Adrenal gland (tissue), 5 donors: Measurements from ENCODE around the gene ARHGEF4.

Experiments
- POLR2A ChIP-seq, 2 donors: fragments of 450-650 bp; IDR thresholded peaks; one replicate each; pipeline ENCODE4 v1.6.1; 2017; ENCODE audit warnings: antibody characterized with exemption in 2 of 2, mild to moderate bottlenecking in 2 of 2, moderate library complexity in 1 of 2
- TF ChIP-seq, protein P1 (sequence below), 6 experiments: fragments of 450-650 bp in 4 of 6; fragments of 200-600 bp in 2 of 6; sonication (generic) in 1 of 6; IDR thresholded peaks; 1 replicate in 5 of 6; 2 replicates in 1 of 6; pipeline versions ENCODE4 v1.5.1 to v1.8.0; 2016 to 2021; ENCODE audit warnings: antibody characterized with exemption in 6 of 6, mild to moderate bottlenecking in 2 of 6, moderate library complexity in 1 of 6
- donor health status: DM: no; HTN: no; CAD: no.

DNA sequence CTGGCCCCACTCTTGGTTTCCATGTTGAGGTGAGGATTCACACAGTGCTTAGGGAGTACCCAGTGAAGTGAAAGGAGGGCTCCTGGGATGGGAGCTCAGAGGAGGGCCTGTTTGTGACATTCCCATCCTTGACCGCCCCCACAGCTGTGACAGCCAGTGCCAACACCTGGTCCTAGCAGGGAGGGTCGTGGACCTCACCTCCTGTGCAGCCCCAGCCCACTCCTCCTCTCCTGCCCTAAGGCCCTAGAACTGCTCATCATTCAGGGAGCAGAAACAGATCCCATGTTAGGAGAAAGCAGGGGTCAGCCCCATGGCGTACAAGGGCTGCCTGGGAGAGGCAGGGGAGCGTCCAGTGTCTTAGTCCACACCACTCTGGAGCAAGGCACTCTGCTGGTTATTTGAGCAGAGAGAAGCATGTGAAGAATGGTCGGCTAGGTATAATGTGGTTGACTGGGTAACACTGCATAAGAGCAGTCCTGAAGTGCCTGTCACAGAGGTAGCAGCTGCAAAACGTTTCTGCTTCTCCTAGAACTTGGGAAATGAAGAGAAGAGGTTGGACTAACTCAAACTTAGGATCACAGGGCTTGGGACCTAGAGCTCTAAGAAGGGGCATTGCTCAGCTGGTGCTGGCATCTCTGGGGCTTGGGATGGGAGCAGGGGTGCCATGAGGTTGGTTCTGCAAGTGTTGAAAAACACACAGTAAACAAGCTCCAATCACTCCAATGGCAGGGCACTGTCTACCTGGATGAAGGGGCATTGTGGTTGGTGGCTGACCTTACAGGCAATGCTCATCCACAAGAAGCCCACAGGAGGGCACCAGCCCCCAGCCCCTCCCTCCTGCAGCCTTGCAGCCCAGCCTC is 200.9 kb downstream of the ARHGEF4 start:
- TF ChIP-seq POLR2A (IDR thresholded peaks at IDR 0.05), result no peak
- TF ChIP-seq, protein P1, sequence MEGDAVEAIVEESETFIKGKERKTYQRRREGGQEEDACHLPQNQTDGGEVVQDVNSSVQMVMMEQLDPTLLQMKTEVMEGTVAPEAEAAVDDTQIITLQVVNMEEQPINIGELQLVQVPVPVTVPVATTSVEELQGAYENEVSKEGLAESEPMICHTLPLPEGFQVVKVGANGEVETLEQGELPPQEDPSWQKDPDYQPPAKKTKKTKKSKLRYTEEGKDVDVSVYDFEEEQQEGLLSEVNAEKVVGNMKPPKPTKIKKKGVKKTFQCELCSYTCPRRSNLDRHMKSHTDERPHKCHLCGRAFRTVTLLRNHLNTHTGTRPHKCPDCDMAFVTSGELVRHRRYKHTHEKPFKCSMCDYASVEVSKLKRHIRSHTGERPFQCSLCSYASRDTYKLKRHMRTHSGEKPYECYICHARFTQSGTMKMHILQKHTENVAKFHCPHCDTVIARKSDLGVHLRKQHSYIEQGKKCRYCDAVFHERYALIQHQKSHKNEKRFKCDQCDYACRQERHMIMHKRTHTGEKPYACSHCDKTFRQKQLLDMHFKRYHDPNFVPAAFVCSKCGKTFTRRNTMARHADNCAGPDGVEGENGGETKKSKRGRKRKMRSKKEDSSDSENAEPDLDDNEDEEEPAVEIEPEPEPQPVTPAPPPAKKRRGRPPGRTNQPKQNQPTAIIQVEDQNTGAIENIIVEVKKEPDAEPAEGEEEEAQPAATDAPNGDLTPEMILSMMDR (IDR thresholded peaks at IDR 0.05), result no peak
